GM19025 (cell line): Measurements from ENCODE around the gene GPR135.
"Not testable (repeated sequence)": the region's sequence is repeated elsewhere in the genome, so short reads cannot be mapped to it uniquely, and the experiment has no call there.

ENCODE experiments used
- ATAC-seq: cut with Tn5 transposase; IDR thresholded peaks from one replicate; pipeline ENCODE4 v1.9.1; 2021; ENCODE audit warnings: mild to moderate bottlenecking, low read depth, moderate library complexity; ENCODE audit not compliant: unreplicated experiment

The GPR135 gene

DNA sequence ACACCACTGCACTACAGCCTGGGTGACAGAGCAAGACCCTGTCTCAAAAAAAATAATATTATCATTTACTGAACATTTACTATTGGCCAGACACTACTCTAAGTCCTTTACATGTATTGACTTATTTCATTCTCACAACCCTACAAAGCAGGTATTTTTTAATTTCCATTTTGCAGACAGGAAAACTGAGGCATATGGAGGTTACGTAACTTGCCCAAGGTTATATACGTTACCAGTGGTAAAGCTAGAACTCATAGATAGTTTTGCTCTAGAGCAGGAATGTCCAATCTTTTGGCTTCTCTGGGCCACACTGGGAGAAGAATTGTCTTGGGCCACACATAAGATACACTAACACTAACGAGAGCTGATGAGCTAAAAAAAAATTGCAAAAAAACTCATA lies 13.4 kb upstream of the GPR135 start:
- no peak for ATAC-seq

GRCh38 chr14:59475709-59476108 lies 10.5 kb upstream of the GPR135 start:
- ATAC-seq, result no peak

- no peak for ATAC-seq
These were observed 9.0 kb upstream of the GPR135 start for GRCh38 chr14:59474172-59474571.

GRCh38 chr14:59464486-59465315 lies 479 bp downstream of the GPR135 start:
- ATAC-seq, result peak; percentile 58

DNA sequence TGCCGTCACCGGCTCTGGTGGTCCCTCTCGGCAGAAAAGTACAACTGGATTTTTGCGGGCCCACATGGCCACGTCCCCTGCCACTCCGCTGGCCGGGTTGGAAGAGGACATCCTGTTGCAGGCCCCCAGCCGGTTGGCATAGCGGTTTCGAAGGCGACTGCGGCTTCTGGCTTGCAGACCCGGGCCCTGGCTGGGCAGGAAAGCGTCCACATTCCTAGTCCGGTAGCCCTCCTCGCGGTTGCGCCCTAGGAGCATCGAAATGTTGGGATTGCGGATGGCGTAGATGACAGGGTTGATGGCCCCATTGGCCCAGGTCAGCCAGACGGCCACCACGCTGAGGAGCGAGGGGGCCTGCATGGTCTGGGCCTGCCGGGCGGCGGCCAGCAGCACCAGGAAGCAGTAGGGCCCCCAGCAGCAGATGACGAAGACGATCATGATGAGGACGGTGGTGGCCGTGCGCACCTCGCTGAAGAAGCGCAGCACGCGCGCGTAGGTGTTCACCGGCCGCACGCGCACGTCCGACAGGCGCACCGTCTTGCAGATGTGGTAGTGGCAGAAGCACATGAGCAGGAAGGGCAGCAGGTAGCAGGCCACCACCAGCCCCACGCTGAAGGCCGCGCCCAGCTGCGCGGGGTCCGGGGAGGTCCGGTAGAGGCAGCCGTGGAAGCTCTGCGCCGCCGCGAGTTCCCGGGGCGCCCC lies 1.2 kb downstream of the GPR135 start:
- ATAC-seq, result peak; percentile 25

- ATAC-seq, result no peak
These were observed 3.3 kb downstream of the GPR135 start for GRCh38 chr14:59461891-59462290.

DNA sequence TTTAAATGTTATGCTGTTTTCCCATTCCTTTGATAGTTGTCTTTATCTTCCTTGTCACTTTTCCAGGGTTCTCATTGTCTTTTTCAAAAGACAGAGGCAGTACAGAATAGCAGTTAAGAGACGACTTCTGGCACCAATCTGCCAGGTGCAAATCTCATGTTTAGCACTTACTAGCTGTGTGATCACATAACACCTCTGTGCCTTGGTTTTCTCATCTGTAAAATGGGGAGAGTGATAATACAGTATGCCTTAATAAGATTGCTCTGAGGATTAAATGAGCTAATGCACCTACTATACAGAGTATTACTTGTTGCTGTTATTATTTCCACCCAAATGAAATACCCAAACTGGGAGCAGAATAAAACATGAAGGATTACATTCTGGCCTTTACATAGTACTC lies 4.8 kb downstream of the GPR135 start:
- no peak for ATAC-seq

DNA sequence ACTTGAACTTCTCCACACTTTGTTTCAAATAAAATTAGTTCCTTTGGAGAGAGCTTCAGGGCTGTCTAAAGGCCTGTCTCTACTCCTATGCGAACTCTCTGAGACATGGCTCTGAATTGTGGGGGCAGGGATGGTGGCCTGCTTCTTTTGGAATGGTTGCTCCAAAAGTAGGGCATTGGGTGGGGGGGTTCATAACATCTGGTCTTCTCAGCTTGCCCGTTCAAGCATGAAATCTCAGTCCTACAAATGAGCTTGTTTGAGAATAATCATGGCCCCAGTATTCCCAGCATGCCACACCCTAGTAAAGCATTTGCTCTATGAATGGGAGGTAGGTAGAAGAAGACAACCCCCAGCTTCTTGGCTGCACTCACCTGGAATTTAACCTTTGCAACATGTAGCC lies 6.7 kb downstream of the GPR135 start:
- ATAC-seq, result no peak

GRCh38 chr14:59455411-59455810 lies 9.8 kb downstream of the GPR135 start:
- no peak for ATAC-seq

- no peak for ATAC-seq
These were observed 11.0 kb downstream of the GPR135 start for GRCh38 chr14:59454139-59454538.

DNA sequence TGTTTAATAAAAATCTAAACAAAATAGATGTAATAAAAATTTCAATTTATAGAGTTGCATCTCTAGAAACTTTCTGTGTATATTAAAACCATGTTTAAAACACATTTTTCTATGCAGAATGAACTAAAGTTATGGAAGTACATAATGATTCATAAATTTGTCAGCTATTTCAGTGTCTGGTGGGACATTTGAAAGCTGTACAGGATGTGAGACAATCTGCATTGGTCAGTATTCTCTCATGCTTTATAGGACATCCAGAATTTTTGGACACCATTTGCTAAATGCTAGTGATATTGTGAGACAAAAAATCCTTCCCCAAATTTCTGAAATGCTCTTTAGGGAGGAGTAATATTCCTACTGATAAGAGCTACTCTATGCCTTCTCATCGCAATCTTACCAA lies 13.3 kb downstream of the GPR135 start:
- ATAC-seq, result no peak

GRCh38 chr14:59450716-59451115 lies 14.5 kb downstream of the GPR135 start:
- no peak for ATAC-seq

- not testable (repeated sequence) for ATAC-seq
These were observed 16.5 kb downstream of the GPR135 start for GRCh38 chr14:59448673-59449072.

GRCh38 chr14:59439256-59439965 lies 25.8 kb downstream of the GPR135 start:
- ATAC-seq, result no peak

DNA sequence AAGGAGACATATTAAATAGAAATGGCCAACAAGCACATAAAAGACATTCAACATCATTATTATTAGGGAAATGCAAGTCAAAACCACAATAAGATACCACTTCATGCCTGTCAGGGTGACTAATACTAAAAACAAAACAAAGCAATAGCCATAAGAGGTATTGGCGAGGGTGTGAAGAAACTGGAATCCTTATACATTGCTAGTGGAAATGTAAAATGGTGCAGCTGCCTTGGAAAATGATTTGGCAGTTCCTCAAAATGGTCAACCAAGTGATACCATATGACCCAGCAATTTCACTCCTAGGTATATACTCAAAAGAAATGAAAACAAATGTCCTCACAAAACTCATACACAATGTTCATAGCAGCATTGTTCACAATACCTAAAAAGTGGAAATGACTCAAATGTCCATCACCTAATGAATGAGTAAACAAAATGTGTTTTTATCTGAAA lies 27.0 kb downstream of the GPR135 start:
- no peak for ATAC-seq

DNA sequence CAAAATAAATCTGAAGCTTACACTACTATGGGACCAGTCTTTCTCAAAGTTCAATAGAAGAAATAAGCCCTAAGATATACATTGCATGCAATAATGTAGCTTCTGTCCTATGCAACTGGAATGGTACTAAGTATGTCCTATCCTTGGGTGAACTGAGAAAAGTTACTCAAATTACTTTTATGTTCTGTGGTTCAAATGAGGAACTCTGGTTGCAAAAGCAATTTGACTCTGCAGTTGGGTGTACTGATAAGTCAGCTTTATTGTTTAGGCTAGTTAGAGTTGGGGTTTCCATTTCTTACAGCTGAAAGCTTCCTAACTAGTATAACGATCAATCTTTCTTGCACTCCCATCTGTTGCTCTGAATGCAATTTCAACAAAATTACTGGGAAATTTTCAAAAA lies 29.2 kb downstream of the GPR135 start:
- ATAC-seq, result no peak

DNA sequence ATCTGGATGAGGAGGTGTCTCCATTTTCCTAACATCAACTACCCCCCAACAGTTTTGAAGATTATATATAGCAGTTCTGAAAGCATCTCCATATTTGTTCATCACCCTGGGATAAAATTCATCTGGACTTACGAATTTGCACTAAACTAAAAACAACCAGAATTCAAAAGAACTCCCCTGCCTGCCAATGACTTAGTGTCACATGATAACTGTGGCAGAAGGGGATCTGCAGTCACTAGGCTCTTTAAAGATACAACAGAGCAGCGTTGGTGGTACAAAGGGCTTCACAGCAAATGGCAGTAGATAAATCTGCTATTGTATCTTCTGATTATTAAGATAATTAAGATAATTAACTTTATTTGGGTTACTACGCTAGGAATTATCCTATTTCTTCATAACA lies 30.1 kb downstream of the GPR135 start:
- no peak for ATAC-seq

- no peak for ATAC-seq
These were observed 35.4 kb downstream of the GPR135 start for GRCh38 chr14:59429790-59430189.

GRCh38 chr14:59428581-59429012 lies 36.6 kb downstream of the GPR135 start:
- ATAC-seq, result no peak

DNA sequence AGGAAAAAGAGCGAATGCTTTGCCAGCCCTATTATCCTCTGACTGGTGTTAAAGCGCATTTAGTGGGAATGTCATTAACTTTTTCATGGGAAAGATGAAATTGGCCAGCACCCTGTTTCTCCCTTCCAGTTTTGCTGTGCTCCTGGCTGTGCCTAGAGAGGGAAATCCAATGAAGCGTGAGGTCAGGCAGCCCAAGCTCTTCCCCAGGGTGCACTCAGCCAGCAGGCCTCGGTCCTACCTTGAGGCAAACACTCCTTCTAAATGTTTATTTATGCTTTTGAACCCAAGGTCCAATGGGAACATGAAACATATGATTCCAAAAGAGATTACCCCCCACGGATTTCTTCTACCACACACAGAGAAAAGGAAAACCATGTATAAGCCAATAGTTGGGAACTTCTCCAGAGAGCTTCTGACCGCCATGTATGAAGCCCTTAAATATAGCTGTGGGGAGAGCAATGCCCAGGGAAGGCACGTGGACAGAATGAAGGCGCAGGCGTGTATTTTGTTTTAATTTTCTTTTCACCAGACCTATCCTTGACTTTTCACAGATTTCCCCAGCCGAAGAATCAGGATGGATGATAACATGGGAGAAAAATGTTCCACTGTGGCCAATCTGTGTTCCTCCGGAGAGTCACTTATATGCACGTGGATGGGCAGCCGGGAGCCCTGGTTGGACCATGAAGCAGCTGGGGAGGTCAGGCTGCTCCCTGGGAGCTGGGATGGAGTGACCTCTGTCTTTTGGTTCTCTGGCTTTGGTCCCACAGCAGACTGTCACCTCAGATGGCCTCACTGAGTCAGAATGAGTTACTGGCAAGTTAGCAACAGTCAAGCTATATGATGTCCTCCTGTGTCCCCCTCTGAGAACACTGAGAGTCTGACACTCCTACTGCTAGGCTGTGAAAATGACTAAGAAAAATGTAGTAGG lies 37.3 kb downstream of the GPR135 start:
- ATAC-seq, result no peak
